IMR-90 (cell line): Measurements from ENCODE around the gene CBY1. TPM values are rescaled to one million over a fixed set of nuclear protein-coding genes. Genes with fewer than 3 reads are reported as not detected.

Experiments
- ATAC-seq: fragments of 200-7000 bp; cut with Tn5 transposase; 2 replicates; pipeline ENCODE4 v1.9.1; 2020; ENCODE audit warnings: low read depth, mild to moderate bottlenecking, moderate library complexity
- BruUV-seq: library from RNA; stranded (reverse); fragments of 400-500 nt; replicated peaks from 2 replicates; lab custom pipeline; 2021; lab: Mats Ljungman, UMichigan
- CTCF ChIA-PET: fragments of 300-600 bp; formaldehyde crosslinking; extraction: SDS; loops from one replicate; lab custom pipeline; 2021; ENCODE audit warnings: antibody characterized with exemption; lab: Yijun Ruan, JAX
- POLR2A ChIA-PET: fragments of 300-600 bp; sonication (Branson Sonifier 250); formaldehyde crosslinking; loops from one replicate; lab custom pipeline; 2022; ENCODE audit warnings: antibody characterized with exemption; ENCODE audit not compliant: unreplicated experiment; lab: Charles Lee
- DNase-seq: peaks from one replicate; pipeline ENCODE4 v3.0.0; 2013
- H2AFZ ChIP-seq: replicated peaks from 2 replicates; pipeline ENCODE3; 2013; ENCODE audit warnings: low read length, mild to moderate bottlenecking; ENCODE audit not compliant: poor library complexity
- H2AK5ac ChIP-seq: 2 replicates; pipeline ENCODE4 v1.6.1; 2013; ENCODE audit warnings: low read depth, low read length, inconsistent platforms
- H2AK9ac ChIP-seq: replicated peaks from 2 replicates; pipeline ENCODE3; 2013; ENCODE audit warnings: mild to moderate bottlenecking, low read depth, low read length, moderate library complexity; ENCODE audit not compliant: poor library complexity
- H2BK120ac ChIP-seq: 2 replicates; pipeline ENCODE4 v1.6.1; 2013; ENCODE audit warnings: low read depth, low read length, inconsistent platforms
- H2BK15ac ChIP-seq: 3 replicates; pipeline ENCODE4 v1.6.1; 2013; ENCODE audit warnings: low read depth, low read length, inconsistent platforms
- H2BK20ac ChIP-seq: 2 replicates; pipeline ENCODE4 v1.6.1; 2013; ENCODE audit warnings: low read depth, mild to moderate bottlenecking, inconsistent platforms, low read length, moderate library complexity
- H2BK5ac ChIP-seq: 2 replicates; pipeline ENCODE4 v1.6.1; 2013; ENCODE audit warnings: mild to moderate bottlenecking, low read depth, low read length, inconsistent platforms; ENCODE audit not compliant: poor library complexity, severe bottlenecking
- H3K14ac ChIP-seq: replicated peaks from 2 replicates; pipeline ENCODE4 v1.6.1; 2013; ENCODE audit warnings: low read depth, low read length, inconsistent platforms
- H3K18ac ChIP-seq: 2 replicates; pipeline ENCODE4 v1.6.1; 2013; ENCODE audit warnings: low read depth, low read length, control low read depth
- H3K23ac ChIP-seq: 2 replicates; pipeline ENCODE4 v1.6.1; 2013; ENCODE audit warnings: low read depth, low read length, inconsistent platforms
- H3K27ac ChIP-seq: 2 replicates; pipeline ENCODE4 v1.5.1; 2013; ENCODE audit warnings: mild to moderate bottlenecking, control low read depth, low read length; ENCODE audit not compliant: insufficient read depth
- H3K27me3 ChIP-seq: 2 replicates; pipeline ENCODE4 v1.6.1; 2013; ENCODE audit warnings: low read length; ENCODE audit not compliant: control insufficient read depth, insufficient read depth
- H3K36me3 ChIP-seq: 2 replicates; pipeline ENCODE4 v1.6.1; 2013; ENCODE audit warnings: low read length, mixed read lengths; ENCODE audit not compliant: control insufficient read depth, insufficient read depth
- H3K4ac ChIP-seq: 2 replicates; pipeline ENCODE4 v1.6.1; 2013; ENCODE audit warnings: low read depth, low read length, inconsistent platforms
- H3K4me1 ChIP-seq: 2 replicates; pipeline ENCODE4 v1.6.1; 2013; ENCODE audit warnings: low read length, mixed read lengths; ENCODE audit not compliant: control insufficient read depth, insufficient read depth
- H3K4me2 ChIP-seq: 2 replicates; pipeline ENCODE4 v1.6.1; 2013; ENCODE audit warnings: low read depth, mild to moderate bottlenecking, control low read depth, low read length, moderate library complexity
- H3K4me3 ChIP-seq: 2 replicates; pipeline ENCODE4 v1.5.1; 2013; ENCODE audit warnings: low read depth, mild to moderate bottlenecking, control low read depth, low read length, moderate library complexity; ENCODE audit not compliant: insufficient read depth
- H3K56ac ChIP-seq: 2 replicates; pipeline ENCODE4 v1.6.1; 2013; ENCODE audit warnings: low read length, inconsistent platforms; ENCODE audit not compliant: insufficient read depth; ENCODE audit errors: extremely low read depth
- H3K79me1 ChIP-seq, 2 experiments: 2 replicates each; pipeline ENCODE4 v1.6.1; 2013; ENCODE audit warnings: low read length in 2 of 2, inconsistent platforms in 1 of 2, low read depth in 1 of 2
- H3K9ac ChIP-seq: 2 replicates; pipeline ENCODE4 v1.6.1; 2013; ENCODE audit warnings: low read depth, low read length, control low read depth
- H3K9me1 ChIP-seq: 2 replicates; pipeline ENCODE4 v1.6.1; 2013; ENCODE audit warnings: low read length, inconsistent platforms; ENCODE audit not compliant: insufficient read depth
- H3K9me3 ChIP-seq: 2 replicates; pipeline ENCODE4 v1.6.1; 2013; ENCODE audit warnings: low read length; ENCODE audit not compliant: control insufficient read depth, insufficient read depth
- H4K20me1 ChIP-seq: 2 replicates; pipeline ENCODE4 v1.6.1; 2013; ENCODE audit warnings: low read length, inconsistent platforms; ENCODE audit not compliant: insufficient read depth
- H4K5ac ChIP-seq: 2 replicates; pipeline ENCODE4 v1.6.1; 2013; ENCODE audit warnings: mild to moderate bottlenecking, low read depth, low read length, control low read depth
- H4K8ac ChIP-seq, 2 experiments: 2 replicates each; pipeline ENCODE4 v1.6.1; 2013; ENCODE audit warnings: low read depth in 2 of 2, low read length in 2 of 2, control low read depth in 1 of 2, inconsistent platforms in 1 of 2
- H4K91ac ChIP-seq: 2 replicates; pipeline ENCODE4 v1.6.1; 2013; ENCODE audit warnings: low read depth, low read length, inconsistent platforms; ENCODE audit not compliant: insufficient read depth
- BHLHE40 ChIP-seq: fragments of 150-350 bp; IDR thresholded peaks from 2 replicates; pipeline ENCODE4 v1.6.1; 2016; ENCODE audit warnings: mild to moderate bottlenecking, low read depth, low read length
- CHD1 ChIP-seq: IDR thresholded peaks from 2 replicates; pipeline ENCODE4 v1.6.1; 2012; ENCODE audit warnings: low read depth, low read length, improper control_type of control experiment
- ELK1 ChIP-seq: fragments of 150-350 bp; IDR thresholded peaks from 2 replicates; pipeline ENCODE4 v1.6.1; 2016; ENCODE audit warnings: low read depth, mild to moderate bottlenecking, low read length, moderate library complexity, borderline replicate concordance
- FOS ChIP-seq: fragments of 150-350 bp; IDR thresholded peaks from 2 replicates; pipeline ENCODE4 v1.6.1; 2016; ENCODE audit warnings: low read depth, low read length
- MAFK ChIP-seq: IDR thresholded peaks from 2 replicates; pipeline ENCODE4 v1.6.1; 2012; ENCODE audit warnings: low read depth, low read length, improper control_type of control experiment
- MAZ ChIP-seq: IDR thresholded peaks from 2 replicates; pipeline ENCODE4 v1.6.1; 2012; ENCODE audit warnings: low read depth, mild to moderate bottlenecking, low read length, improper control_type of control experiment, moderate library complexity, borderline replicate concordance
- MXI1 ChIP-seq: IDR thresholded peaks from 2 replicates; pipeline ENCODE4 v1.6.1; 2012; ENCODE audit warnings: low read depth, mild to moderate bottlenecking, low read length, moderate library complexity, borderline replicate concordance
- NFE2L2 ChIP-seq: fragments of 150-350 bp; IDR thresholded peaks from 2 replicates; pipeline ENCODE4 v1.6.1; 2016; ENCODE audit warnings: low read depth, mild to moderate bottlenecking, low read length
- POLR2A ChIP-seq: IDR thresholded peaks from 2 replicates; pipeline ENCODE4 v1.6.1; 2012; ENCODE audit warnings: mild to moderate bottlenecking, low read depth, low read length
- RAD21 ChIP-seq: IDR thresholded peaks from 2 replicates; pipeline ENCODE4 v1.6.1; 2012; ENCODE audit warnings: low read length, improper control_type of control experiment
- RCOR1 ChIP-seq: IDR thresholded peaks from 2 replicates; pipeline ENCODE4 v1.6.1; 2012; ENCODE audit warnings: mild to moderate bottlenecking, low read length, improper control_type of control experiment; ENCODE audit not compliant: insufficient replicate concordance
- RFX5 ChIP-seq: IDR thresholded peaks from 2 replicates; pipeline ENCODE4 v1.8.0; 2012; ENCODE audit warnings: low read depth, mild to moderate bottlenecking, low read length, moderate library complexity
- USF2 ChIP-seq: fragments of 150-350 bp; IDR thresholded peaks from 2 replicates; pipeline ENCODE4 v1.6.1; 2017; ENCODE audit warnings: mild to moderate bottlenecking, antibody characterized with exemption, low read length, low read depth
- WGBS, 2 experiments: methylation state at CpG; one replicate each; pipeline versions ENCODE4 v1.1.5 to v1.1.7; 2013; ENCODE audit warnings: missing lambda C conversion rate in 2 of 2; ENCODE audit not compliant: insufficient read length in 1 of 2; ENCODE audit errors: extremely low coverage in 2 of 2; 5-methylcytosine and 5-hydroxymethylcytosine counted together
- dilution Hi-C: fragments of 300-500 bp; cut with HindIII; formaldehyde crosslinking; loops from one replicate; pipeline ENCODE4 v1.14.3; 2018; ENCODE audit warnings: low sequenced_read_pairs; ENCODE audit not compliant: unreplicated experiment
- in situ Hi-C: fragments of 300-500 bp; cut with MboI; formaldehyde crosslinking; loops from 3 replicates; pipeline ENCODE4 v1.14.3; 2019; ENCODE audit warnings: low sequenced_read_pairs, inconsistent platforms, mixed read lengths
- intact Hi-C: fragments of 100-400 bp; cut with micrococcal nuclease; formaldehyde crosslinking; loops from 2 replicates; pipeline ENCODE4 v1.10.0; 2022
- polyA plus RNA-seq, 3 experiments: library from polyadenylated mRNA; depleted of rRNA; stranded (reverse); fragments of >200 nt; gene quantifications; 2 replicates each; pipeline ENCODE4 v1.2.3, GENCODE V29; 2012; ENCODE audit warnings: low replicate concordance in 1 of 3
- total RNA-seq: library from RNA; depleted of rRNA; stranded (reverse); fragments of >200 nt; gene quantifications from 2 replicates; pipeline ENCODE4 v1.2.3, GENCODE V29; 2012

CBY1 gene
- total and polyA plus RNA-seq, 2 of the 4 experiments (the other 2 are of a cell fraction), result 13.8 to 30.0 TPM

- intact Hi-C loops, result loop anchor here (2.0 kb wide), 1 partner anchor 16 kb away; the partner anchor contains the start of gene TOMM22
- Histone ChIP-seq H4K20me1 (peaks cover 17% of the 10 kb centered on the region; the same call in 1 of the 2 replicates), H3K4ac (peak overlapping the region; percentile 17; the same call in 1 of the 2 replicates), H2BK120ac (no peak overlapping the region), H2BK20ac (no peak overlapping the region), H3K4me2 (peak overlapping the region; percentile 66), H3K9me3 (no peaks in the 10 kb centered on the region), H4K91ac (no peak overlapping the region), H3K4me1 (peaks cover 11% of the 10 kb centered on the region), H3K27me3 (no peaks in the 10 kb centered on the region), H3K36me3 (peaks cover 11% of the 10 kb centered on the region), H3K9me1 (peaks cover 17% of the 10 kb centered on the region), H3K79me1 (peaks cover 30 to 72% of the 10 kb centered on the region in 2 experiments), H3K14ac (no peak overlapping the region), H4K8ac (peak overlapping the region in 1 of 2 experiments; percentile 33; a peak in 2 of 4 replicates), H2BK15ac (no peak overlapping the region), H2AFZ (no peak overlapping the region), H2BK5ac (peak overlapping the region; percentile 75), H3K9ac (0 out of 2 replicates have a peak overlapping the region, but pooled peaks have one; percentile 16), H3K23ac (peak overlapping the region; percentile 6; the same call in 1 of the 2 replicates), H3K27ac (peak overlapping the region; percentile 62; the same call in 1 of the 2 replicates), H3K56ac (no peak overlapping the region), H3K4me3 (no peak overlapping the region), H3K18ac (peak overlapping the region; percentile 8; the same call in 1 of the 2 replicates), H2AK9ac (no peak overlapping the region), H2AK5ac (no peak overlapping the region), H4K5ac (peak overlapping the region; percentile 3; the same call in 1 of the 2 replicates)
- no TSS peak for BruUV-seq
- ChIA-PET POLR2A (no interaction called here), CTCF (interaction anchor here (0.6 to 2.5 kb wide), 2 partner anchors 15 to 812 kb away, joined by 3 to 7 read pairs; partner anchors contain the start of gene TOMM22)
- in situ Hi-C loops, result no loop called here
- ATAC-seq, result peak; percentile 22
- DNase-seq, result peak; percentile 92
- WGBS, 2 experiments, result 0% methylated on average over 3 of the region's 3 CpGs; no CpG with 5 or more reads in 1 of the 2 experiments
- dilution Hi-C loops, result no loop called here
- TF ChIP-seq MAFK (no peak), FOS (0 out of 2 replicates have a peak, but pooled peaks have one; percentile 50), NFE2L2 (no peak), RAD21 (no peak), CHD1 (no peak), POLR2A (no peak), RCOR1 (peak; percentile 19), MAZ (no peak), ELK1 (no peak), USF2 (no peak), BHLHE40 (no peak; the same call in 1 of the 2 replicates), RFX5 (no peak), MXI1 (no peak)
These were observed 40.4 kb downstream of the CBY1 start for GRCh38 chr22:38696606-38697424.
